BLaER1 treated with 17β-estradiol and CSF1 and Interleukin-3, amounts not matched to agents 10 nM and 100 nM (cell line): Measurements from ENCODE around the gene PRKG1.

Experiments
- H3K27ac ChIP-seq, 11 experiments: shearing (Covaris generic); formaldehyde crosslinking; 2 replicates each; pipeline ENCODE4 v1.8.1; 2022
- H3K27me3 ChIP-seq, 11 experiments: shearing (Covaris generic); formaldehyde crosslinking; 2 replicates each; pipeline ENCODE4 v1.8.1; 2022
- H3K36me3 ChIP-seq, 11 experiments: shearing (Covaris generic); formaldehyde crosslinking; 2 replicates each; pipeline ENCODE4 v1.8.1; 2022
- H3K4me1 ChIP-seq, 10 experiments: shearing (Covaris generic); formaldehyde crosslinking; 2 replicates each; pipeline ENCODE4 v1.8.1; 2022
- H3K4me2 ChIP-seq, 11 experiments: shearing (Covaris generic); formaldehyde crosslinking; 2 replicates each; pipeline ENCODE4 v1.8.1; 2022
- H3K4me3 ChIP-seq, 10 experiments: shearing (Covaris generic); formaldehyde crosslinking; 2 replicates each; pipeline ENCODE4 v1.8.1; 2022
- H3K9ac ChIP-seq, 11 experiments: shearing (Covaris generic); formaldehyde crosslinking; 2 replicates each; pipeline ENCODE4 v1.8.1; 2022
- H3K9me3 ChIP-seq, 11 experiments: shearing (Covaris generic); formaldehyde crosslinking; replicated peaks in 1 of 11; 2 replicates each; pipeline ENCODE4 v1.8.1; 2022
- H4K20me1 ChIP-seq, 11 experiments: shearing (Covaris generic); formaldehyde crosslinking; 2 replicates each; pipeline ENCODE4 v1.8.1; 2022
- Cebpa-rat ChIP-seq, 11 experiments: shearing (Covaris generic); IDR thresholded peaks; 2 replicates each; pipeline ENCODE4 v1.8.1; 2022

The PRKG1 gene

DNA sequence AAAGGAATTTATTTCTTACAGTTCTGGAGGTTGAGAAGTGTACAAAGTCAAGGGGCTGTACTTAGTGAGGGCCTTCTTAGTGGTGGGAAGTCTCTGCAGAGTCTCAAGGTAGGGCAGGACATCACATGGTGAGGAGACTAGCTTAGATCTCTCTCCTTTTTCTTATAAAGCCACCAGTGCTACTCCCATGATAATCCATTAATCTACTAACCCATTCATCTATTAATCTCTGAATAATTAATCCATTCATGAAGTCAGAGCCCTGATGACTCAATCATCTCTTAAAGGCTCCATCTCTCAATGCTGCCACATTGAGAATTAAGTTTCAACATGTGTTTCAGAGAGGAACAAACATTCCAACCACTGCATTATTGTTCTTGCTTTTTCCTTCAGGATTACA is 689.5 kb downstream of the PRKG1 start:
- H3K4me1 ChIP-seq: no peaks in the 10 kb centered on the region
- H3K4me3 ChIP-seq: no peak overlapping the region
- no peak overlapping the region for H3K4me2 ChIP-seq
- H3K9me3 ChIP-seq: peaks cover 0 to 6% (median 0%) of the 10 kb centered on the region in 11 experiments; a peak in 2 of 22 replicates
- H3K36me3 ChIP-seq: no peaks in the 10 kb centered on the region
- H3K27ac ChIP-seq: no peak overlapping the region
- H3K9ac ChIP-seq: no peak overlapping the region
- H3K27me3 ChIP-seq: no peaks in the 10 kb centered on the region
- no peak for TF ChIP-seq Cebpa-rat (IDR thresholded peaks at IDR 0.05)
- no peaks in the 10 kb centered on the region for H4K20me1 ChIP-seq

DNA sequence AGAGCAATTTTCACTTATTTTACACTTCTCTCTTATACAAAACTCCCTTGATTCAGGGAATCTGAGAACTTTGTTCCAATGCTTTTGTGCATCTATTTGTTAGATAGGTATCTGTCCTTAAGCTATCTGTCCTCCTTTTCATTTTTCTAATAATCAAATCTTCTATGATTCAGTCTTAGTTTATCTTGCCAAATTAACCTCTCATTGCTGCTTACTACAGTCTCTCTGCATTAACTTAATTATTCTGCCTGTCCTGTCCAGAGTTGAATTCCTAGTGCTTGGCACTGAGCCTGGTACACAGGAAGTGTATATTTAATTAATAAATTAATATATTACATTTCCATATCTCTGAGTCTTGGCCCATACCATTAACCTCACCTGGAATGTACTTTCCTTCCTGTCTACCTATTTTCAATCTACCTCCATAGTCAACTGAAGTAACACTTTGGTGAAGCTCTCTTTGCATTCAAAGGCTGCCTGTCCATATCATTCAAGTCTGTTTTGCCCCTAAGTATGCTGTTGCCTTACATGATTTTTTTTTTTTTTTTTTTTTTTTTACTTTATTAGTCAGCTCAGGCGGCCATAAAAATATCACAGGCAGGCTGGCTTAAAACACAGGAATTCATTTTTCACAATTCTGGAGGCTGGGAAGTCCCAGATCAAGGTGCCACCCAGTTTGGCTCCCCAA is 691.1 kb downstream of the PRKG1 start:
- no peak overlapping the region for H3K4me2 ChIP-seq
- H3K9me3 ChIP-seq: peaks cover 0 to 6% (median 0%) of the 10 kb centered on the region in 11 experiments; a peak in 2 of 22 replicates
- H3K27ac ChIP-seq: no peak overlapping the region
- no peak for TF ChIP-seq Cebpa-rat (IDR thresholded peaks at IDR 0.05)
- no peaks in the 10 kb centered on the region for H3K36me3 ChIP-seq
- no peak overlapping the region for H3K9ac ChIP-seq
- no peaks in the 10 kb centered on the region for H3K27me3 ChIP-seq
- H4K20me1 ChIP-seq: no peaks in the 10 kb centered on the region
- no peaks in the 10 kb centered on the region for H3K4me1 ChIP-seq
- no peak overlapping the region for H3K4me3 ChIP-seq

DNA sequence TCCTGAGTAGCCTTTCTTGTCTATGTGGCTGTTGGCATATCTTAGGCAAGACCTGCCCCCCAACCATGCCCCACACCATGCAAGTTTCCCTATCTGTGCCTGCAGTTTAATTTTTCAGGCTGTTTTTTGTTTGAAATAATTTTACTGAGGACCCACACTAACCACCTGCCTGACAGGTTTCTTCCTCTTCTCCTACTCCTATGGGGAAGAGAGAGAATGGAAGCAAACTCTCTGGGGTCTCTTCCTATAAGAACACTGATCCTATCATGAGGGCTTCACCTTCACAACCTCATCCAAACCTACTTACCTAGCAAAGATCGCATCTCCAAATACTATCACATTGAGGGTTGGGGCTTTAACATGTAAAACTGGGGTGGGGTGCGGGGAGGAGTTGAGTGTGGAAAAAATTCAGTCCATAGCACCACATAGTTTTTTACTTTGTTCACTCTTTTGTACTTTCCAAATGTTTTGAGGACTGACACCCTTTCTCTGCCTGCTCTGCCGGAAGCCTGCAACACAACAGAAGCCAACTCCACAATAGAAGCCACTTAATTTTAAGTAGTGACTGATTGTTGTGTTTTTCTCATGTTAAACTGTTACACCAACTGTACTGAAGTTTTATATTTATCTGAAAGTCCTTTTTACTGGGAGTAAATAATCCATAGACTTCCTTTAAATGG is 692.3 kb downstream of the PRKG1 start:
- Histone ChIP-seq H3K4me1 (no peaks in the 10 kb centered on the region), H3K36me3 (no peaks in the 10 kb centered on the region), H3K9ac (no peak overlapping the region), H3K9me3 (peaks cover 0 to 6% (median 0%) of the 10 kb centered on the region in 11 experiments; a peak in 2 of 22 replicates), H3K4me3 (no peak overlapping the region), H3K27ac (no peak overlapping the region), H3K4me2 (no peak overlapping the region), H4K20me1 (no peaks in the 10 kb centered on the region), H3K27me3 (no peaks in the 10 kb centered on the region)
- TF ChIP-seq Cebpa-rat (IDR thresholded peaks at IDR 0.05): no peak

DNA sequence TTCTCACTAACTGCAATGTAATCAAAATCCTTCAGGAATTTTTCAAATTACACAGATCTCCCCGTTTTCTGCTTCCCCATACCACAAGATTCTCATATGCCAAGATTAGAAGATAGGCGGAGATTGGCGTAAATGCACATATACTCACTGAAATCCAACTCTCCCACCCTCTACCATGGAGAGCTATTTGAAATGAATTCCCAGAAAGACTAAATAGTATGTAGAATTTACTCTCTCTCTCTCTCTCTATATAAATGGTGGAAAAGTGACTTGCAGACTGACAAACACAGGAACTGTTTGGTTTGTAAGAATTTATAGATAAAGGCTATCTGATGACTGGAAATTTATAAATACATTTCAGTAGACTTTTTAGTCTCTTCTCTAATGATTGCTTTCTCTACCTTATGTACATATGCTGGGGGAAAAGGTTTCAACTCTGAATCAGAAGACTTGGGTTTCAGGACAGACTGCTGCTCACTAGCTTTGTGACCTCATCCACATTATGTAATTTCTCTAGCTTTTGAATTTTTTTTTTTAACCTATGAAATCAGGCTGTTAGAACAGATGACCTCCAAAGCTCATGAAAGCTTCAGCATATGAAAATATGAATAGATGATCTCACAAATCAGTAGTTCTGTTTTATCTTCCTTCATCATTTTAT is 692.9 kb downstream of the PRKG1 start:
- Histone ChIP-seq H3K27ac (no peak overlapping the region), H3K9ac (no peak overlapping the region), H3K36me3 (no peaks in the 10 kb centered on the region), H3K27me3 (no peaks in the 10 kb centered on the region), H3K4me1 (no peaks in the 10 kb centered on the region), H3K4me2 (no peak overlapping the region), H4K20me1 (no peaks in the 10 kb centered on the region), H3K9me3 (peaks cover 0 to 6% (median 0%) of the 10 kb centered on the region in 11 experiments; a peak in 2 of 22 replicates), H3K4me3 (no peak overlapping the region)
- no peak for TF ChIP-seq Cebpa-rat (IDR thresholded peaks at IDR 0.05)

DNA sequence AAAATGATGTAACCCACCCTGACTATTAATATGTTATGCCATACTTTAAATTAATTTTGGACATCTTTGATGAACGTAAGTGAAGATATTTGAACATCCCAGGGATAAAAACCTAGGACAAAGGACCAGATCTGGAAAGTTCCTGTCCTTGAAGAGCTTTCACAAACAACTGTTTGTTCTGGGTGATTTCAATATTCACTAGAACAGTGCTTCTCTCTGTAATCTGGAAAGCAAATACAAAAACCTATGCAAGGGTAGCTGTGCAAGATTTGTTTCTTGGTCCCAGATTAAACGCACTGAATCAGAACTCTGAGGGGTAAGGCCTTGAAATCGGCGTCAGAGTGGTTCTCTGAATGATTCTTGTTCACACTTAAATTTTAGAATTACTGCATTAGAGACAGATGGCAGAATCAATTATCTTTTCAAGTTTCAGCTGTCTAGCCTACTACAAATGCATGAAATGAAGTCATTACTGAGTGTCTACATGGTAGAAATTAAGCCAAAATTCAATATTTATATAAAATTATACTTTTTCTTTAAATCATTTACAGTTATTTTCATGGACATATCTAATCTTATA is 694.7 kb downstream of the PRKG1 start:
- Histone ChIP-seq H3K36me3 (no peaks in the 10 kb centered on the region), H3K9ac (no peak overlapping the region), H3K4me2 (no peak overlapping the region), H4K20me1 (no peaks in the 10 kb centered on the region), H3K9me3 (peaks cover 0 to 6% (median 0%) of the 10 kb centered on the region in 11 experiments; a peak in 2 of 22 replicates), H3K27me3 (no peaks in the 10 kb centered on the region), H3K4me1 (no peaks in the 10 kb centered on the region), H3K27ac (no peak overlapping the region), H3K4me3 (no peak overlapping the region)
- no peak for TF ChIP-seq Cebpa-rat (IDR thresholded peaks at IDR 0.05)

DNA sequence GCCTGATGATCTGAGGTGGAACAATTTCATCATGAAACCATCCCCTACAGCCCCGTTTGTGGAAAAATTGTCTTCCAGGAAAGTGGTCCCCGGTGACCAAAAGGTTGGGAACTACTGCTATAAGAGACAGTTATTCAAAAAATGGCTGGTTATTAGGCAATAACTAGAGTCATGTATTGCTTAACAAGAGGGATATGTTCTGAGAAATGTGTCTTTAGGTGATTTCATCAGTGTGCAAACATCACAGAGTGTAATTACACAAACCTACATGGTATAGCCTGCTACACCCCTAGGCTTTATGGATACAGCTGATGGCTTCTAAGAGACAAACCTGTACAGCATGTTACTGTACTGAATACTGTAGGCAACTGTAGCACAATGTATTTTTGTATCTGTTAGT is 696.4 kb downstream of the PRKG1 start:
- H3K27me3 ChIP-seq: no peaks in the 10 kb centered on the region
- H3K27ac ChIP-seq: no peak overlapping the region
- H3K9ac ChIP-seq: no peak overlapping the region
- TF ChIP-seq Cebpa-rat (IDR thresholded peaks at IDR 0.05): no peak
- no peak overlapping the region for H3K4me2 ChIP-seq
- no peaks in the 10 kb centered on the region for H3K36me3 ChIP-seq
- H4K20me1 ChIP-seq: no peaks in the 10 kb centered on the region
- no peaks in the 10 kb centered on the region for H3K4me1 ChIP-seq
- no peak overlapping the region for H3K4me3 ChIP-seq
- H3K9me3 ChIP-seq: peaks cover 0 to 6% (median 0%) of the 10 kb centered on the region in 11 experiments; a peak in 2 of 22 replicates

DNA sequence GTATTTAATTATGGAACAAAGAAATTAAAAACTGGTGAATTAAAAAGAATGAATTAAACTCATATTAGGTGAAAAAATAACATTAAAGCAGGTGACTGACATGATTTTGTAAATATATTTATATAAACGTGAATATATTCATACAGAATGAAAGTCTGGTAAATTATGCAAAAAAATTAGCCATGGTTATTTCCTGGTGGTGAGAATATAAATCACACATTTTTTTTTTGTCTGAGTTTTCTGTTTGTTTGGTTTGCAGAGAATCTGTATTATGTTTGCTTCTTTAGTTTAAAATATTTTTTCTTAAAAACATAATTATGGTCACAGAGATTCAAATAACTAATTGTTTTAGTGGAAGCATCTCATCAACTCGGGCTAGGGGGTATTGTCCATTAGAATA is 698.1 kb downstream of the PRKG1 start:
- H3K9me3 ChIP-seq: no peaks in the 10 kb centered on the region
- TF ChIP-seq Cebpa-rat (IDR thresholded peaks at IDR 0.05): no peak
- no peak overlapping the region for H3K27ac ChIP-seq
- H3K4me3 ChIP-seq: no peak overlapping the region
- H3K36me3 ChIP-seq: no peaks in the 10 kb centered on the region
- no peaks in the 10 kb centered on the region for H3K27me3 ChIP-seq
- H3K4me2 ChIP-seq: no peak overlapping the region
- H3K9ac ChIP-seq: no peak overlapping the region
- no peaks in the 10 kb centered on the region for H4K20me1 ChIP-seq
- H3K4me1 ChIP-seq: no peaks in the 10 kb centered on the region

DNA sequence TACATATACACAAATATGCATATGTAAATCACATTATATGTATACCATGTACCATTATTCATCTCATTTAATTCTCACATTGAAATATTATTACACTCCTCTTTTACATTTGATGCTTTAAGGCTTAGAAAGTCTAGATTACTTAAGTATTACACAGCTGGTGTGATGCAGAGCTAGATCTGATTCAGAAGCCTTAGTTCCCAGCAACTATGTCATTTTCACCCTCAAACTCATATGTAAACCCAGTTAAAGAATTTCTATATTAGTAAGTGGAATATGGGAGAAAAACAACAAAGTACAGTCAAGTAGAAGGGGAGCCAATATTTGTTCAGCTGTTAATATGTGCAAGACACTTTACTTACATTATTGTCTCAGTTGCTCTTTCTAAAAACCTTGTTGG is 699.4 kb downstream of the PRKG1 start:
- Histone ChIP-seq H3K36me3 (no peaks in the 10 kb centered on the region), H3K27ac (no peak overlapping the region), H3K4me2 (no peak overlapping the region), H4K20me1 (no peaks in the 10 kb centered on the region), H3K4me1 (no peaks in the 10 kb centered on the region), H3K4me3 (no peak overlapping the region), H3K9me3 (no peaks in the 10 kb centered on the region), H3K27me3 (no peaks in the 10 kb centered on the region), H3K9ac (no peak overlapping the region)
- TF ChIP-seq Cebpa-rat (IDR thresholded peaks at IDR 0.05): no peak

DNA sequence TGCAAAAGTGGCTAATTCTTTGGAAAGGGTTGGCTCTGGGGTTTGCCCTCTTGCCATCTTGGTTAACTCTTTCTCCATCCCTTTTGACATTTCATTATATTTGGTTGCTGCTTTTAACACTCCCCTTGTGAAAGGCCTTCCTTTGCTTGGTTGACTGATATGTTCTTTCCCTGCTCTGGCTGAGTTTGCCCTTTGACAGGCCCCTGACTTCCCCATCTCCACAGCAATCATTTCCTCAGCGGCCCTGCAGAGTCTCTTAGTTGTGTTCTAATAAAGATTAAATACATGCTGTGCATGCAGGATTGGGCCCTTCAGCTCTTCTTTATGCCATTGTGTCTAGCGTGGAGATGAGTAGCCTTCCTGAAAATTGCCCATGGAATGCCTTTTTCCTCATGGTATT is 709.7 kb downstream of the PRKG1 start:
- TF ChIP-seq Cebpa-rat (IDR thresholded peaks at IDR 0.05): no peak
- H3K4me2 ChIP-seq: peak overlapping the region in 2 of 11 experiments; percentile 49 to 67; a peak in 4 of 22 replicates
- peaks cover 0 to 16% (median under 1%) of the 10 kb centered on the region in 10 experiments; a peak in 6 of 20 replicates for H3K4me1 ChIP-seq

More for the DNA sequence above, 709.7 kb downstream of the PRKG1 start:
- H3K9me3 ChIP-seq: no peaks in the 10 kb centered on the region
- no peak overlapping the region for H3K4me3 ChIP-seq
- H4K20me1 ChIP-seq: no peaks in the 10 kb centered on the region
- peak overlapping the region in 1 of 11 experiments; percentile 56; a peak in 1 of 22 replicates for H3K27ac ChIP-seq
- no peaks in the 10 kb centered on the region for H3K36me3 ChIP-seq
- H3K27me3 ChIP-seq: no peaks in the 10 kb centered on the region
- H3K9ac ChIP-seq: no peak overlapping the region
